DMS53 treated with DMSO at 0.1 percent for 48 hours (cell line): ENCODE data around the gene SYTL1.

ENCODE experiments used
- DNase-seq: peaks from one replicate; lab custom pipeline; 2025; ENCODE audit not compliant: unreplicated experiment; lab: John Stamatoyannopoulos, UW

The SYTL1 gene

GRCh38 chr1:27341525-27342252 is at the start of gene SYTL1:
TSS of gene SYTL1 (plus strand) at chr1:27342022. CDS start at chr1:27345335, 3,313 bp downstream.
- DNase-seq = peak; percentile 77

GRCh38 chr1:27292106-27292505 is 49.7 kb upstream of the SYTL1 start:
- no peak for DNase-seq

- no peak for DNase-seq
Observed at GRCh38 chr1:27293915-27294314, 47.9 kb upstream of the SYTL1 start.

- peak; percentile 18 for DNase-seq
Observed at GRCh38 chr1:27296773-27297291, 45.0 kb upstream of the SYTL1 start.

- no peak for DNase-seq
Observed at GRCh38 chr1:27297903-27298302, 43.9 kb upstream of the SYTL1 start.

- DNase-seq = no peak
Observed at GRCh38 chr1:27298632-27299384, 43.0 kb upstream of the SYTL1 start.

- no peak for DNase-seq
Observed at GRCh38 chr1:27299385-27300271, 42.2 kb upstream of the SYTL1 start.

- peak; percentile 70 for DNase-seq
Observed at GRCh38 chr1:27300341-27301051, 41.3 kb upstream of the SYTL1 start.

GRCh38 chr1:27301052-27301422 is 40.8 kb upstream of the SYTL1 start:
- no peak for DNase-seq

GRCh38 chr1:27301582-27302199 is 40.1 kb upstream of the SYTL1 start:
- no peak for DNase-seq

GRCh38 chr1:27302612-27303011 is 39.2 kb upstream of the SYTL1 start:
- DNase-seq = no peak

GRCh38 chr1:27303509-27303908 is 38.3 kb upstream of the SYTL1 start:
- no peak for DNase-seq

GRCh38 chr1:27306071-27306470 is 35.8 kb upstream of the SYTL1 start:
- DNase-seq = no peak

- DNase-seq = no peak
Observed at GRCh38 chr1:27306892-27307761, 34.7 kb upstream of the SYTL1 start.

- DNase-seq = no peak
Observed at GRCh38 chr1:27307874-27308598, 33.8 kb upstream of the SYTL1 start.

GRCh38 chr1:27314169-27314568 is 27.7 kb upstream of the SYTL1 start:
- DNase-seq = no peak

- DNase-seq = no peak
Observed at GRCh38 chr1:27314737-27315136, 27.1 kb upstream of the SYTL1 start.

GRCh38 chr1:27316860-27317259 is 25.0 kb upstream of the SYTL1 start:
- no peak for DNase-seq

GRCh38 chr1:27318136-27318535 is 23.7 kb upstream of the SYTL1 start:
- DNase-seq = no peak
